ENCODE measurements around the gene RELN. TPM values are rescaled to one million over a fixed set of nuclear protein-coding genes. Genes with fewer than 3 reads are reported as not detected.

The RELN gene
- total RNA-seq, 1 experiment from 2014 or later = 0.20 TPM

DNA sequence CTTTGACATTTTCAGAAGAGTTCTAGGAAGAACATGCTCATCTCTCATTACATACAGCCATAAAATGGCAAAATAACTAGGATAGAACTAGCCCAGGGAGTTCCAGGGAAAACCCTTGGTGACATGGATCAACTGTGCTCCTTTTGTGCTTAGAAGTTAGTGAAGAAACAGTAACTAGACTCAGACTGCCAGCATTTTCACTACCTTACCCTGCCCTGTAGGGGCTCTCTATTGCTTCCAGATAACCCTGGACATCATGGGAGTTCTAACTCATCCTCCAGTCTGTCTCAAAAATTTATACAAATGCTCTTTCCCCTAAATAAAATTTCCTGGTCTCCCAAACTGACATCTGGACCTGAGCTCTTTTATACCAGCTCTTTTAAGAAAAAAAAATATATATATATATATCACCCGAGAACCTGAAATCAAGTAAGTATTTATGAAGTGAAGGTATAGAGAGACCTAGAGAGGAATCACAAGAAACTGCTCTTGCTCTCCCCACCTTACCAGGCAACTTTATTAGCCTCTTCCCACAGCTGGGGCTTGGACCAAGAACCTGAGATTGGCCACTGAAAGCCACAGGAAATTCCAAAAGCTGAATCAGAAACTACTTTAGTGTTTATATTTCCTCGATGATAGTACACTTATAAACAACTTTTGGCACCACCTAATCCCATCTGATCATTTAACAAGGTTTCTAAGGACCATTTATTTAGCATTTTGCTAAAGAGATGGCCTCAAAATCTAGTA lies 101.4 kb downstream of the RELN start:
- Histone ChIP-seq H3K9ac (ENCODE audit: low read length) (no peak overlapping the region), H3K79me2 (ENCODE audit: insufficient read depth, low read length) (no peaks in the 10 kb centered on the region), H3K36me3 (ENCODE audit: control insufficient read depth in 1 of 2, insufficient read depth in 2 of 2, low read length in 2 of 2) (no peaks in the 10 kb centered on the region), H2AFZ (ENCODE audit: low read depth, low read length, poor library complexity, severe bottlenecking) (no peak overlapping the region), H3K4me2 (ENCODE audit: low read length) (no peak overlapping the region), H3K4me3 (replicated peaks in 1 of 2; ENCODE audit: low read depth in 1 of 2, low read length in 2 of 2) (no peak overlapping the region), H4K20me1 (ENCODE audit: insufficient read depth) (no peaks in the 10 kb centered on the region), H3K9me2 (ENCODE audit: insufficient read depth) (no peaks in the 10 kb centered on the region), H3K27ac (ENCODE audit: low read depth, low read length) (no peak overlapping the region), H3K4me1 (ENCODE audit: control insufficient read depth in 1 of 2, insufficient read depth in 2 of 2, low read length in 2 of 2) (no peaks in the 10 kb centered on the region), H3K27me3 (ENCODE audit: insufficient read depth, low read length) (peaks cover 22% of the 10 kb centered on the region), H3K9me3 (ENCODE audit: control insufficient read depth in 1 of 2, insufficient read depth in 1 of 2, low read depth in 1 of 2, low read length in 2 of 2) (no peaks in the 10 kb centered on the region)
- RAD21 ChIA-PET (ENCODE audit: low non-redundant PET in 1 of 2, low total read pairs in 2 of 2, uncharacterized antibody in 2 of 2, unreplicated experiment in 2 of 2) = no interaction called here
- TF ChIP-seq ELF1 (IDR thresholded peaks at IDR 0.05; ENCODE audit: borderline replicate concordance, low read depth) = no peak
- TF ChIP-seq, protein P1, sequence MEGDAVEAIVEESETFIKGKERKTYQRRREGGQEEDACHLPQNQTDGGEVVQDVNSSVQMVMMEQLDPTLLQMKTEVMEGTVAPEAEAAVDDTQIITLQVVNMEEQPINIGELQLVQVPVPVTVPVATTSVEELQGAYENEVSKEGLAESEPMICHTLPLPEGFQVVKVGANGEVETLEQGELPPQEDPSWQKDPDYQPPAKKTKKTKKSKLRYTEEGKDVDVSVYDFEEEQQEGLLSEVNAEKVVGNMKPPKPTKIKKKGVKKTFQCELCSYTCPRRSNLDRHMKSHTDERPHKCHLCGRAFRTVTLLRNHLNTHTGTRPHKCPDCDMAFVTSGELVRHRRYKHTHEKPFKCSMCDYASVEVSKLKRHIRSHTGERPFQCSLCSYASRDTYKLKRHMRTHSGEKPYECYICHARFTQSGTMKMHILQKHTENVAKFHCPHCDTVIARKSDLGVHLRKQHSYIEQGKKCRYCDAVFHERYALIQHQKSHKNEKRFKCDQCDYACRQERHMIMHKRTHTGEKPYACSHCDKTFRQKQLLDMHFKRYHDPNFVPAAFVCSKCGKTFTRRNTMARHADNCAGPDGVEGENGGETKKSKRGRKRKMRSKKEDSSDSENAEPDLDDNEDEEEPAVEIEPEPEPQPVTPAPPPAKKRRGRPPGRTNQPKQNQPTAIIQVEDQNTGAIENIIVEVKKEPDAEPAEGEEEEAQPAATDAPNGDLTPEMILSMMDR (IDR thresholded peaks at IDR 0.05 in 2 of 3, conservative IDR thresholded peaks at IDR 0.05 in 1 of 3; ENCODE audit: borderline replicate concordance in 1 of 3, insufficient read depth in 1 of 3, low read depth in 2 of 3, low read length in 2 of 3) = peak in 2 of 3 experiments; percentile 17 to 20; a peak in 2 of 6 replicates
- intact Hi-C loops (cut with micrococcal nuclease) = no loop called here
- CTCF ChIA-PET = no interaction called here
- DNase-seq (ENCODE audit: low read depth, low spot score) = no peak
- BruUV-seq (replicated peaks) = no TSS peak
- ATAC-seq = peak; percentile 63; the same call in 1 of the 2 replicates
- POLR2A ChIA-PET = no interaction called here

DNA sequence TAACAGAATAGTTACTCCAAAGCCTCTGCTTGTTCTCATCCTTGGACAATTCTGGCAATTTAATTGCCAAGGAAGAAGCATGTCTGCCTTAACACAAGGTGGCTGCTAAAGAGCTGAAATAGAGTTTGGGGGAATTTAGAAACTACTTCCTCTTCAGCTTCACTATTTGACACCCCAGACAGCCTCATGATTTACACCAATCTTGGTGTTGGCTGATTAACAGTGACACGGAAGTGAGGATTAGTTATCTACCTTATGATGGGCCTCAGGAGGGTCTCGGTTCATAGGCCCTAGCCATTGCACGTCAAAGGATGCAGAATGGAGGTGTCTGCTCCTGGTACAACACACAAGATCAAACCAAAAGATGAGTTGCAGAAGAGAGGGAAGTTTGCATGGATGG lies 102.4 kb downstream of the RELN start:
- CTCF ChIA-PET = no interaction called here
- Histone ChIP-seq H4K20me1 (ENCODE audit: insufficient read depth) (no peaks in the 10 kb centered on the region), H3K4me3 (replicated peaks in 1 of 2; ENCODE audit: low read depth in 1 of 2, low read length in 2 of 2) (no peak overlapping the region), H3K9ac (ENCODE audit: low read length) (no peak overlapping the region), H3K27me3 (ENCODE audit: insufficient read depth, low read length) (peaks cover 14% of the 10 kb centered on the region), H3K4me2 (ENCODE audit: low read length) (no peak overlapping the region), H3K79me2 (ENCODE audit: insufficient read depth, low read length) (no peaks in the 10 kb centered on the region), H3K27ac (ENCODE audit: low read depth, low read length) (no peak overlapping the region), H3K36me3 (ENCODE audit: control insufficient read depth in 1 of 2, insufficient read depth in 2 of 2, low read length in 2 of 2) (no peaks in the 10 kb centered on the region), H3K9me2 (ENCODE audit: insufficient read depth) (no peaks in the 10 kb centered on the region), H3K4me1 (ENCODE audit: control insufficient read depth in 1 of 2, insufficient read depth in 2 of 2, low read length in 2 of 2) (no peaks in the 10 kb centered on the region), H3K9me3 (ENCODE audit: control insufficient read depth in 1 of 2, insufficient read depth in 1 of 2, low read depth in 1 of 2, low read length in 2 of 2) (no peaks in the 10 kb centered on the region), H2AFZ (ENCODE audit: low read depth, low read length, poor library complexity, severe bottlenecking) (no peak overlapping the region)
- intact Hi-C loops (cut with micrococcal nuclease) = no loop called here
- no peak for DNase-seq (ENCODE audit: low read depth, low spot score)
- RAD21 ChIA-PET (ENCODE audit: low non-redundant PET in 1 of 2, low total read pairs in 2 of 2, uncharacterized antibody in 2 of 2, unreplicated experiment in 2 of 2) = no interaction called here
- BruUV-seq (replicated peaks) = no TSS peak
- TF ChIP-seq TCF7L2 (IDR thresholded peaks at IDR 0.05; ENCODE audit: borderline replicate concordance, extremely low read depth, insufficient read depth, insufficient read length) = no peak
- TF ChIP-seq, protein P2, sequence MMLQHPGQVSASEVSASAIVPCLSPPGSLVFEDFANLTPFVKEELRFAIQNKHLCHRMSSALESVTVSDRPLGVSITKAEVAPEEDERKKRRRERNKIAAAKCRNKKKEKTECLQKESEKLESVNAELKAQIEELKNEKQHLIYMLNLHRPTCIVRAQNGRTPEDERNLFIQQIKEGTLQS (IDR thresholded peaks at IDR 0.05) = no peak
- no peak for TF ChIP-seq EZH2 (IDR thresholded peaks at IDR 0.05)
- TF ChIP-seq ZFX (IDR thresholded peaks at IDR 0.05) = no peak
- no peak for TF ChIP-seq YY1 (IDR thresholded peaks at IDR 0.05; ENCODE audit: extremely low read depth, insufficient replicate concordance, low read depth, low read length)
- POLR2A ChIA-PET = no interaction called here
- ATAC-seq = no peak

All from HCT116 (cell line).